Adrenal gland (tissue), 5 donors: ENCODE results near the gene FPR1.

Experiments used
- CTCF ChIP-seq, 6 experiments: fragments of 450-650 bp in 4 of 6; fragments of 200-600 bp in 2 of 6; sonication (generic) in 1 of 6; IDR thresholded peaks; 1 replicate in 5 of 6; 2 replicates in 1 of 6; pipeline versions ENCODE4 v1.5.1 to v1.8.0; 2016 to 2021; ENCODE audit warnings: antibody characterized with exemption in 6 of 6, mild to moderate bottlenecking in 2 of 6, moderate library complexity in 1 of 6
- POLR2A ChIP-seq, 2 donors: fragments of 450-650 bp; IDR thresholded peaks; one replicate each; pipeline ENCODE4 v1.6.1; 2017; ENCODE audit warnings: antibody characterized with exemption in 2 of 2, mild to moderate bottlenecking in 2 of 2, moderate library complexity in 1 of 2
- donor health status: DM: no; HTN: no; CAD: no.

GRCh38 chr19:51702825-51703574 is 48.7 kb downstream of the FPR1 start:
- TF ChIP-seq CTCF (IDR thresholded peaks at IDR 0.05): no peak
- TF ChIP-seq POLR2A (IDR thresholded peaks at IDR 0.05): no peak
